Muscle of leg (tissue), 11 donors: ENCODE data around the gene DENND4A. TPM values are rescaled to one million over a fixed set of nuclear protein-coding genes. Genes with fewer than 3 reads are reported as not detected.
"Not testable (repeated sequence)": the region's sequence is repeated elsewhere in the genome, so short reads cannot be mapped to it uniquely, and the experiment has no call there.

Experiments
- DNase-seq: peaks from one replicate; pipeline ENCODE4 v3.0.0; 2013
- H3K27ac ChIP-seq: one replicate; pipeline ENCODE4 v1.5.1; 2013; ENCODE audit warnings: mild to moderate bottlenecking, low read length, control low read depth
- H3K27me3 ChIP-seq: one replicate; pipeline ENCODE4 v1.6.1; 2013; ENCODE audit warnings: low read length; ENCODE audit not compliant: control insufficient read depth, insufficient read depth
- H3K36me3 ChIP-seq: one replicate; pipeline ENCODE4 v1.6.1; 2013; ENCODE audit warnings: low read length; ENCODE audit not compliant: control insufficient read depth, insufficient read depth
- H3K4me1 ChIP-seq: one replicate; pipeline ENCODE4 v1.6.1; 2013; ENCODE audit warnings: low read length; ENCODE audit not compliant: control insufficient read depth, insufficient read depth
- H3K4me3 ChIP-seq: one replicate; pipeline ENCODE4 v1.5.1; 2013; ENCODE audit warnings: low read length, control low read depth
- H3K9me3 ChIP-seq: replicated peaks from 2 replicates; pipeline ENCODE4 v1.6.1; 2013; ENCODE audit warnings: low read depth, low read length; ENCODE audit not compliant: control insufficient read depth
- WGBS: methylation state at CpG from one replicate; pipeline ENCODE4 v1.1.5; 2013; ENCODE audit warnings: missing lambda C conversion rate; ENCODE audit not compliant: insufficient coverage; 5-methylcytosine and 5-hydroxymethylcytosine counted together
- polyA plus RNA-seq, 8 donors: library from polyadenylated mRNA; unstranded; fragments of 120-200 nt; gene quantifications; one replicate each; pipeline versions ENCODE4 v1.2.1 to v1.2.3, GENCODE V29; 2013; ENCODE audit warnings: inconsistent platforms in 1 of 8, low replicate concordance in 1 of 8; ENCODE audit not compliant: insufficient read length in 8 of 8, insufficient read depth in 1 of 8
- total RNA-seq: library from RNA; stranded (reverse); fragments of 120-200 nt; gene quantifications from one replicate; pipeline ENCODE4 v1.2.4, GENCODE V29; 2013

Gene DENND4A
- total and polyA plus RNA-seq, 9 donors: 8.6 to 19.5 (median 11.5) TPM

DNA sequence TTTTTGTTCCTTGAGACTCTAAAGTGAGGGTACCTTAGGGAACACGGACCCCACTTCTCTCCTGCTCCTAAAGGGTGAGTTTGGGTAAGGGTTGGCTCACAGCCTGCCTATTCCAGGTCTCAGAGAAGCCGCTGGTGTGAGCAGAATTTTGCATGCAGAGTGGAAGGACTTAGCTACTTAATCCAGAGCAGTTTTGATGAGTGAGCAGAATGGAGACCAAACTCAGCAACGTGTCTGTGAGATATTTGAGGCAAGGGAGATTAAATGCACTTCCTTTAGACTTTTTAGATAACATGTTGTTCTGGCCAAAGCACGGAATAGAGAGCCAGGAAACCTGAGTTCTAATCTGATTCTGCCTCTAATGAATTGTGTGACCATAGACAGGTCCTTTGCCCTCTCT, 165.2 kb downstream of the DENND4A start:
- Histone ChIP-seq H3K9me3 (no peaks in the 10 kb centered on the region), H3K4me3 (no peak overlapping the region), H3K4me1 (no peaks in the 10 kb centered on the region), H3K27me3 (no peaks in the 10 kb centered on the region), H3K27ac (no peak overlapping the region), H3K36me3 (peaks cover 16% of the 10 kb centered on the region)
- 59% methylated on average over 3 of the region's 4 CpGs for WGBS
- no peak for DNase-seq

- no peaks in the 10 kb centered on the region for H3K9me3 ChIP-seq
- peaks cover 16% of the 10 kb centered on the region for H3K36me3 ChIP-seq
- H3K4me3 ChIP-seq: no peak overlapping the region
- H3K27me3 ChIP-seq: no peaks in the 10 kb centered on the region
- H3K4me1 ChIP-seq: no peaks in the 10 kb centered on the region
- DNase-seq: no peak
- H3K27ac ChIP-seq: no peak overlapping the region
Observed at GRCh38 chr15:65623103-65623502, 169.0 kb downstream of the DENND4A start.

- WGBS: 92% methylated on average over 2 of the region's 6 CpGs
- H3K9me3 ChIP-seq: no peaks in the 10 kb centered on the region
- H3K4me3 ChIP-seq: no peak within 1 kb of the TSS
- H3K27ac ChIP-seq: no peak within 1 kb of the TSS
- H3K36me3 ChIP-seq: peaks cover 16% of the 10 kb centered on the region
- DNase-seq: no peak
- no peaks in the 10 kb centered on the region for H3K27me3 ChIP-seq
- no peaks in the 10 kb centered on the region for H3K4me1 ChIP-seq
Observed at GRCh38 chr15:65621638-65622037, 170.5 kb downstream of the DENND4A start, which contains the start of gene SLC24A1. Gene SLC24A1 (plus strand): TSS chr15:65621938. CDS start chr15:65624081, 2,143 bp downstream.

DNA sequence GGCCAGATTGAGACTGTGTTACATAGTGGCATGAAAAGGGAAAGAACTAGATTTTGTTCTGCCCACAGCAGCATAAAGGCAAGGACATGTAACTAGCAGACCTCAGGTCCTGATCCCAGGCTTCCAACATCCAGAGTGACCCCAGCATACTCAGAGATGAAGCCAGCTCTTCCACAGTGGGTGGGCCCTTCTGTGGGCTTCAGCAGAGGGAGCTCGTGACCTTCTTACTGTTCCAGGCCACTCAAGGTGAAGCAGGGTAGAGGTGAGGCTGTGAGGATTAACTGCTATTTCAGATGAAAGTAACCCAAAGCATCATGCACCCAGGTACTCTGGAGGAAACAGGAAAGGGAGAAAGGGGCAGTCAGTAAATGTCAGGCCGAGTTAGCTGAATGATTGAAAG, 171.3 kb downstream of the DENND4A start:
- no peaks in the 10 kb centered on the region for H3K4me1 ChIP-seq
- no peak overlapping the region for H3K4me3 ChIP-seq
- 60% methylated on average over 1 of the region's 2 CpGs for whole genome bisulfite sequencing
- no peak for DNase-seq
- no peaks in the 10 kb centered on the region for H3K9me3 ChIP-seq
- H3K27ac ChIP-seq: no peak overlapping the region
- H3K27me3 ChIP-seq: no peaks in the 10 kb centered on the region
- H3K36me3 ChIP-seq: peaks cover 16% of the 10 kb centered on the region

DNA sequence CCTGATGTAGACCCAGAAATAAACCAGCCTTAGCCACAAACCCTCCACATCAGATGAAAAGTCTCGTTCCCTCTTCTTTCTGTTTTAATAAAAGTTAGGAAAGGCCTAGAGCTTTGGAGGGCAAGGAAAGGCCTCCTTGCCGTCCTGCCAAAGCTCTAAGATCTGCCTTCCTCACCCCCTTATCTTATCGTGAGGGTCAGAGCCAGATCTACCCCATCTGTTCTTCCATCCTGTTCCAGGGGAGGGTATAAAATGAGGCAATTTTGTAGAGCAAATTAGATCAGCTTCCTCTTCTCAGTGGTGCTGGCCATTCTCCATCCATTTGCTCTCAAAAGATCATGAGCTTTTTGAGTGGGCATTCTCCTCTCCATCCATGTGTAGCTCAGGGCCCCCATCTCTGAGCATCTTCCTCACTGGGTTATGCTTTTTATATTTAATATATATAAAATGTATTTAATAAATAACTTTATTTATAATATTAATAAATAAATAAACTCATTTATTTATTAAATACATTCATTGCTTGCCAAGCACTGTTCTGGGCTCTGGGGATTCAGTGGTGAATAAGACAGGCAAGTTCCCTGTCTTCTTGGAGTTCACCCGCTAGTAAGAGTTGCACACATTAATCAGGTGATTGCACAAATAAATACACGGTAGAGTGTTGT, 172.3 kb downstream of the DENND4A start:
- Histone ChIP-seq H3K4me3 (no peak overlapping the region), H3K4me1 (no peaks in the 10 kb centered on the region), H3K36me3 (peaks cover 8% of the 10 kb centered on the region), H3K27ac (no peak overlapping the region), H3K9me3 (no peaks in the 10 kb centered on the region), H3K27me3 (no peaks in the 10 kb centered on the region)
- no peak for DNase-seq
- WGBS: no CpG with 5 or more reads among the region's 5 CpGs

GRCh38 chr15:65618560-65619109, 173.5 kb downstream of the DENND4A start:
- Histone ChIP-seq H3K36me3 (no peaks in the 10 kb centered on the region), H3K4me1 (no peaks in the 10 kb centered on the region), H3K9me3 (no peaks in the 10 kb centered on the region), H3K27ac (no peak overlapping the region), H3K4me3 (no peak overlapping the region), H3K27me3 (no peaks in the 10 kb centered on the region)
- no CpG with 5 or more reads among the region's 5 CpGs for WGBS
- no peak for DNase-seq

DNA sequence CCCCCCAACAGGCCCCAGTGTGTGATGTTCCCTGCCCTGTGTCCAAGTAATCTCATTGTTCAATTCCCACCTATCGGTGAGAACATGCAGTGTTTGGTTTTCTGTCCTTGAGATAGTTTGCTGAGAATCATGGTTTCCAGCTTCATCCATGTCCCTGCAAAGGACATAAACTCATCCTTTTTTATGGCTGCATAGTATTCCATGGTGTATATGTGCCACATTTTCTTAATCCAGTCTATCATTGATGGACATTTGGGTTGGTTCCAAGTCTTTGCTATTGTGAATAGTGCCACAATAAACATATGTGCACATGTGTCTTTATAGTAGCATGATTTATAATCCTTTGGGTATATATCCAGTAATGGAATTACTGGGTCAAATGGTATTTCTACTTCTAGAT, 176.2 kb downstream of the DENND4A start:
- not testable (repeated sequence) for H3K27me3 ChIP-seq, H3K4me3 ChIP-seq, H3K27ac ChIP-seq, H3K36me3 ChIP-seq, DNase-seq, H3K9me3 ChIP-seq
- no CpG with 5 or more reads among the region's 1 CpG for WGBS
- H3K4me1 ChIP-seq: peaks cover 11% of the 10 kb centered on the region

GRCh38 chr15:65612949-65613744, 178.9 kb downstream of the DENND4A start:
- no peak for DNase-seq
- peaks cover 18% of the 10 kb centered on the region for H3K4me1 ChIP-seq
- no peaks in the 10 kb centered on the region for H3K36me3 ChIP-seq
- H3K4me3 ChIP-seq: no peak overlapping the region
- no peak overlapping the region for H3K27ac ChIP-seq
- H3K27me3 ChIP-seq: no peaks in the 10 kb centered on the region
- H3K9me3 ChIP-seq: no peaks in the 10 kb centered on the region
- 87% methylated on average over 3 of the region's 6 CpGs for WGBS

- no peaks in the 10 kb centered on the region for H3K27me3 ChIP-seq
- peak overlapping the region; percentile 96 for H3K27ac ChIP-seq
- H3K9me3 ChIP-seq: no peaks in the 10 kb centered on the region
- no CpG with 5 or more reads among the region's 2 CpGs for WGBS
- DNase-seq: no peak
- no peaks in the 10 kb centered on the region for H3K36me3 ChIP-seq
- H3K4me1 ChIP-seq: peaks cover 18% of the 10 kb centered on the region
- H3K4me3 ChIP-seq: no peak overlapping the region
Observed at GRCh38 chr15:65612616-65612946, 179.5 kb downstream of the DENND4A start.

GRCh38 chr15:65611888-65612615, 180.0 kb downstream of the DENND4A start:
- Histone ChIP-seq H3K36me3 (peaks cover 2% of the 10 kb centered on the region), H3K27ac (peak overlapping the region; percentile 96), H3K27me3 (no peaks in the 10 kb centered on the region), H3K4me3 (peak overlapping the region; percentile 97), H3K4me1 (peaks cover 18% of the 10 kb centered on the region), H3K9me3 (no peaks in the 10 kb centered on the region)
- DNase-seq: peak; percentile 17
- WGBS: 70% methylated on average over 5 of the region's 5 CpGs
